ENCODE results near the gene ARHGAP15. TPM values are rescaled to one million over a fixed set of nuclear protein-coding genes. Genes with fewer than 3 reads are reported as not detected.

Gene ARHGAP15
- polyA plus RNA-seq, 2 of the 4 experiments (the other 2 are of a cell fraction), result 0.34 TPM; not detected in 1

GRCh38 chr2:143611336-143611735 lies 482.1 kb downstream of the ARHGAP15 start:
- no peak for DNase-seq (ENCODE audit: low read depth in 1 of 2, low spot score in 1 of 2)
- no peaks in the 10 kb centered on the region for H3K4me1 ChIP-seq
- no peak overlapping the region for H3K27ac ChIP-seq
- H3K9me3 ChIP-seq, result no peaks in the 10 kb centered on the region
- 37% methylated on average over 4 of the region's 4 CpGs for WGBS (ENCODE audit: missing lambda C conversion rate)
- FAIRE-seq, result no peak
- ChIA-PET CTCF (no interaction called here), POLR2A (no interaction called here)
- no peak for ATAC-seq
- no peak overlapping the region for H3K4me2 ChIP-seq
- no peak overlapping the region for H3K4me3 ChIP-seq
- TF ChIP-seq TFCP2L1 (CRISPR knock-in tag; IDR thresholded peaks at IDR 0.05), result no peak
- TF ChIP-seq TP53 (CRISPR knock-in tag; IDR thresholded peaks at IDR 0.05), result no peak
- no peak for TF ChIP-seq CHD4 (IDR thresholded peaks at IDR 0.05; ENCODE audit: borderline replicate concordance)
- no peak for TF ChIP-seq HDAC2 (IDR thresholded peaks at IDR 0.05)
- no peak for TF ChIP-seq EHF (CRISPR knock-in tag; IDR thresholded peaks at IDR 0.05)
- no peak for TF ChIP-seq GATA3 (IDR thresholded peaks at IDR 0.05; ENCODE audit: borderline replicate concordance)

DNA sequence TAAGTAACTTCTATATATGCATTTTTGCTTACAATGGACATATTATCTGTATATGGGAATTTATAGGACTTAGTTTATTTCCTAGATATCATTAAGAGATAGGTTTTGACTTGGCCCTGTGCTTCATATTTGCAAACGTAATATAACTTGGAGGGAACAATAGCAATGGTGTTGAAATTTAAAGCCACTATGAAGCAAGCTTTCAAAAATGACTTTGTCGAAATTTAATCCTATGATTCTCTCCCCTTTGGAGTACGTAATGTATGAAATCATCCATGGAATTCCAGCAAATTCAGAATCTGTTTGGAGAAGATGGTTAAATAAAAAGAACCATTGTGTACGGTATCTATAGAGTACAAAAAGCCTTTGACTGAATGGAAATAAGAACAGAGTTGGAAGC lies 486.3 kb downstream of the ARHGAP15 start:
- Histone ChIP-seq H3K4me1 (no peaks in the 10 kb centered on the region), H3K4me2 (no peak overlapping the region), H3K9me3 (no peaks in the 10 kb centered on the region), H3K4me3 (no peak overlapping the region), H3K27ac (no peak overlapping the region)
- TF ChIP-seq MAFK (IDR thresholded peaks at IDR 0.05; ENCODE audit: partially characterized antibody), result no peak
- no peak for TF ChIP-seq RAD21 (conservative IDR thresholded peaks at IDR 0.05 in 1 of 2, IDR thresholded peaks at IDR 0.05 in 1 of 2)
- no peak for TF ChIP-seq CBX2 (IDR thresholded peaks at IDR 0.05; ENCODE audit: borderline replicate concordance, low read depth)
- TF ChIP-seq JUN (IDR thresholded peaks at IDR 0.05), result no peak
- no peak for TF ChIP-seq HEYL (CRISPR knock-in tag; IDR thresholded peaks at IDR 0.05)
- no peak for TF ChIP-seq RFX5 (IDR thresholded peaks at IDR 0.05)
- no peak for TF ChIP-seq MAZ (IDR thresholded peaks at IDR 0.05; ENCODE audit: borderline replicate concordance, low read depth, low read length)
- no peak for TF ChIP-seq BCL3 (IDR thresholded peaks at IDR 0.05)
- TF ChIP-seq NPAS2 (CRISPR knock-in tag; IDR thresholded peaks at IDR 0.05; ENCODE audit: borderline replicate concordance), result no peak
- TF ChIP-seq TFCP2L1 (CRISPR knock-in tag; IDR thresholded peaks at IDR 0.05), result no peak
- TF ChIP-seq EP300 (IDR thresholded peaks at IDR 0.05), result no peak
- no peak for TF ChIP-seq MAX (IDR thresholded peaks at IDR 0.05)
- TF ChIP-seq FOXS1 (CRISPR knock-in tag; IDR thresholded peaks at IDR 0.05), result no peak
- TF ChIP-seq PBX3 (IDR thresholded peaks at IDR 0.05), result no peak
- TF ChIP-seq NFE2L2 (conservative IDR thresholded peaks at IDR 0.05; ENCODE audit: low read length), result no peak
- no peak for TF ChIP-seq RCOR1 (IDR thresholded peaks at IDR 0.05; ENCODE audit: low read depth, low read length)
- no peak for TF ChIP-seq BHLHE40 (IDR thresholded peaks at IDR 0.05; ENCODE audit: low read depth, low read length)
- no peak for TF ChIP-seq CHD4 (IDR thresholded peaks at IDR 0.05; ENCODE audit: borderline replicate concordance)
- WGBS (ENCODE audit: missing lambda C conversion rate), result 43% methylated on average over 4 of the region's 4 CpGs
- FAIRE-seq, result no peak
- ChIA-PET POLR2A (no interaction called here), CTCF (no interaction called here)
- no peak for ATAC-seq
- DNase-seq (ENCODE audit: low read depth in 1 of 2, low spot score in 1 of 2), result no peak

- ATAC-seq, result no peak
- H3K9me3 ChIP-seq, result no peaks in the 10 kb centered on the region
- H3K27ac ChIP-seq, result no peak overlapping the region
- TF ChIP-seq, protein P1, sequence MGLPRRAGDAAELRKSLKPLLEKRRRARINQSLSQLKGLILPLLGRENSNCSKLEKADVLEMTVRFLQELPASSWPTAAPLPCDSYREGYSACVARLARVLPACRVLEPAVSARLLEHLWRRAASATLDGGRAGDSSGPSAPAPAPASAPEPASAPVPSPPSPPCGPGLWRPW (IDR thresholded peaks at IDR 0.05), result no peak
- TF ChIP-seq FOSL2 (IDR thresholded peaks at IDR 0.05) (no peak), FOSL2 (CRISPR knock-in tag; IDR thresholded peaks at IDR 0.05) (no peak), NPAS2 (CRISPR knock-in tag; IDR thresholded peaks at IDR 0.05; ENCODE audit: borderline replicate concordance) (no peak), BCL3 (IDR thresholded peaks at IDR 0.05) (no peak), ZSCAN20 (CRISPR knock-in tag; IDR thresholded peaks at IDR 0.05) (no peak), HEYL (CRISPR knock-in tag; IDR thresholded peaks at IDR 0.05) (no peak)
- ChIA-PET CTCF (no interaction called here), POLR2A (no interaction called here)
- DNase-seq (ENCODE audit: low read depth in 1 of 2, low spot score in 1 of 2), result no peak
- no peak for FAIRE-seq
- no peaks in the 10 kb centered on the region for H3K4me1 ChIP-seq
- WGBS (ENCODE audit: missing lambda C conversion rate), result 49% methylated on average over 6 of the region's 6 CpGs
- H3K4me3 ChIP-seq, result no peak overlapping the region
- no peak overlapping the region for H3K4me2 ChIP-seq
These were observed 487.2 kb downstream of the ARHGAP15 start for GRCh38 chr2:143616452-143616851.

All from A549 (cell line).